Esophagus muscularis mucosa (tissue), 4 donors: ENCODE data around the gene VSTM2B.

ENCODE experiments used
- EP300 ChIP-seq: sonication (generic); formaldehyde crosslinking; IDR thresholded peaks from one replicate; pipeline ENCODE4 v1.6.1; 2017; ENCODE audit warnings: antibody characterized with exemption
- POLR2A ChIP-seq: fragments of 450-650 bp; IDR thresholded peaks from one replicate; pipeline ENCODE4 v1.6.1; 2017; ENCODE audit warnings: antibody characterized with exemption, moderate library complexity, mild to moderate bottlenecking, low read depth
- TF ChIP-seq, protein P1 (sequence below), 3 experiments: fragments of 200-600 bp in 2 of 3; fragments of 450-650 bp in 1 of 3; sonication (generic) in 2 of 3; IDR thresholded peaks; one replicate each; pipeline ENCODE4 v1.5.1; 2017 to 2019; ENCODE audit warnings: antibody characterized with exemption in 3 of 3, mild to moderate bottlenecking in 2 of 3, moderate library complexity in 1 of 3

DNA sequence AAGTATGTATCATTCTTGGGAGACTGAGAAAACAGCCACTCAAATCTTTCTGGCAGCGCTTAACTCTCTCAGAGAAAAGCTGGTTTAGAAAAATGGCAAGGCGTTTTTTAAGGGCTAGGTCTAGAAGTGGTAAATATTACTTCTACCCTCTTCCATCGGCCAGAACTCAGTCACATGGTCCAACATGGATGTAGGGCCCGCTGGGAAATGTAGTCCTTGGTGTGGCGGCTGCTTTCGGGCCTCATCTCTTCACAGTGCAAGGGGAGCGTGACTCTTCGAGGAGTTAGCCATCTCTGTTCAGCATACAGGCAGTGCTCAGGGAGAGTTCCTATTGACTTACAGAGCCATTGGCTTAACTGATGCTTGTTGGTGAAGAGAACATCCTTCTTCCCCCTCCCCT lies 6.3 kb downstream of the VSTM2B start:
- TF ChIP-seq, protein P1, sequence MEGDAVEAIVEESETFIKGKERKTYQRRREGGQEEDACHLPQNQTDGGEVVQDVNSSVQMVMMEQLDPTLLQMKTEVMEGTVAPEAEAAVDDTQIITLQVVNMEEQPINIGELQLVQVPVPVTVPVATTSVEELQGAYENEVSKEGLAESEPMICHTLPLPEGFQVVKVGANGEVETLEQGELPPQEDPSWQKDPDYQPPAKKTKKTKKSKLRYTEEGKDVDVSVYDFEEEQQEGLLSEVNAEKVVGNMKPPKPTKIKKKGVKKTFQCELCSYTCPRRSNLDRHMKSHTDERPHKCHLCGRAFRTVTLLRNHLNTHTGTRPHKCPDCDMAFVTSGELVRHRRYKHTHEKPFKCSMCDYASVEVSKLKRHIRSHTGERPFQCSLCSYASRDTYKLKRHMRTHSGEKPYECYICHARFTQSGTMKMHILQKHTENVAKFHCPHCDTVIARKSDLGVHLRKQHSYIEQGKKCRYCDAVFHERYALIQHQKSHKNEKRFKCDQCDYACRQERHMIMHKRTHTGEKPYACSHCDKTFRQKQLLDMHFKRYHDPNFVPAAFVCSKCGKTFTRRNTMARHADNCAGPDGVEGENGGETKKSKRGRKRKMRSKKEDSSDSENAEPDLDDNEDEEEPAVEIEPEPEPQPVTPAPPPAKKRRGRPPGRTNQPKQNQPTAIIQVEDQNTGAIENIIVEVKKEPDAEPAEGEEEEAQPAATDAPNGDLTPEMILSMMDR (IDR thresholded peaks at IDR 0.05): no peak
- TF ChIP-seq EP300: no peak
- TF ChIP-seq POLR2A: no peak
